ENCODE data around the gene ATXN7L1.

ATXN7L1 gene

GRCh38 chr7:105827151-105827875, 49.1 kb downstream of the ATXN7L1 start:
- no peak for DNase-seq (ENCODE audit: low read depth)

- DNase-seq (ENCODE audit: low read depth) = no peak
These were observed 50.3 kb downstream of the ATXN7L1 start for GRCh38 chr7:105826143-105826542.

- DNase-seq (ENCODE audit: low read depth) = no peak
These were observed 51.0 kb downstream of the ATXN7L1 start for GRCh38 chr7:105825371-105825770.

- no peak for DNase-seq (ENCODE audit: low read depth)
These were observed 53.6 kb downstream of the ATXN7L1 start for GRCh38 chr7:105822806-105823205.

- no peak for DNase-seq (ENCODE audit: low read depth)
These were observed 54.9 kb downstream of the ATXN7L1 start for GRCh38 chr7:105821527-105821926.

GRCh38 chr7:105820363-105821066, 55.9 kb downstream of the ATXN7L1 start:
- DNase-seq (ENCODE audit: low read depth) = no peak

- no peak for DNase-seq (ENCODE audit: low read depth)
These were observed 56.8 kb downstream of the ATXN7L1 start for GRCh38 chr7:105819559-105819958.

- DNase-seq (ENCODE audit: low read depth) = no peak
These were observed 59.3 kb downstream of the ATXN7L1 start for GRCh38 chr7:105816954-105817615.

- no peak for DNase-seq (ENCODE audit: low read depth)
These were observed 60.0 kb downstream of the ATXN7L1 start for GRCh38 chr7:105816266-105816843.

GRCh38 chr7:105815576-105815975, 60.8 kb downstream of the ATXN7L1 start:
- DNase-seq (ENCODE audit: low read depth) = no peak

GRCh38 chr7:105814481-105814880, 61.9 kb downstream of the ATXN7L1 start:
- no peak for DNase-seq (ENCODE audit: low read depth)

GRCh38 chr7:105811189-105811847, 65.1 kb downstream of the ATXN7L1 start:
- DNase-seq (ENCODE audit: low read depth) = no peak

- DNase-seq (ENCODE audit: low read depth) = no peak
These were observed 65.8 kb downstream of the ATXN7L1 start for GRCh38 chr7:105810556-105810955.

- DNase-seq (ENCODE audit: low read depth) = peak; percentile 74
These were observed 67.5 kb downstream of the ATXN7L1 start for GRCh38 chr7:105808703-105809590.

GRCh38 chr7:105808209-105808608, 68.2 kb downstream of the ATXN7L1 start:
- no peak for DNase-seq (ENCODE audit: low read depth)

- DNase-seq (ENCODE audit: low read depth) = no peak
These were observed 69.0 kb downstream of the ATXN7L1 start for GRCh38 chr7:105807448-105807762.

GRCh38 chr7:105806592-105807447, 69.6 kb downstream of the ATXN7L1 start:
- peak; percentile 50 for DNase-seq (ENCODE audit: low read depth)

- no peak for DNase-seq (ENCODE audit: low read depth)
These were observed 70.9 kb downstream of the ATXN7L1 start for GRCh38 chr7:105805447-105806019.

GRCh38 chr7:105803429-105803736, 73.0 kb downstream of the ATXN7L1 start:
- no peak for DNase-seq (ENCODE audit: low read depth)

Measured in activated T-helper 9 cell treated with anti-CD3 and anti-CD28 coated beads, Interleukin-2, amount 50 U/mL, for 16 hours (primary cell).